ENCODE data around the gene UTP14C.
"Not testable (repeated sequence)": the region's sequence is repeated elsewhere in the genome, so short reads cannot be mapped to it uniquely, and the experiment has no call there.

UTP14C gene

DNA sequence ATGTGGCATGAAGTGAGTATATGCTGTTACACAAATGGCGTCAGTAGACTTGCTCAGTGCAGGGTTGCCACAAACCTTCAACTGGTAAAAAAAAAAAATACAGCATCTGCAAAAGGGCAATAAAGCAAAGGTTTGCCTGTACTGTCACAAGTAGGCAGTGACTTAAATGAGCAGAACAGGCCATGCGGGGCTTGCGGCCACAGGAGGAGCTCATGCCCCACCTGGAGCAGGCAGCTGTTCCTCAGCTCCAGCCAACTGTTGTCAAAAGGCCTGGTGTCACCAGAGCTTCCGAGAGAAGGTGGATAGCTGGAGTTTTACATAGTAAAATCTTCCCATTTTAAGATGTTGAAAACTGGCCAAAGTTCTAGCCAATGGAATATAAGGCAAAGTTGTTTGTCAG is 20.9 kb upstream of the UTP14C start:
- no peak for DNase-seq

- no peak for DNase-seq
Measured at GRCh38 chr13:52004511-52005170, 19.9 kb upstream of the UTP14C start.

- no peak for DNase-seq
Measured at GRCh38 chr13:52005841-52006522, 18.5 kb upstream of the UTP14C start.

DNA sequence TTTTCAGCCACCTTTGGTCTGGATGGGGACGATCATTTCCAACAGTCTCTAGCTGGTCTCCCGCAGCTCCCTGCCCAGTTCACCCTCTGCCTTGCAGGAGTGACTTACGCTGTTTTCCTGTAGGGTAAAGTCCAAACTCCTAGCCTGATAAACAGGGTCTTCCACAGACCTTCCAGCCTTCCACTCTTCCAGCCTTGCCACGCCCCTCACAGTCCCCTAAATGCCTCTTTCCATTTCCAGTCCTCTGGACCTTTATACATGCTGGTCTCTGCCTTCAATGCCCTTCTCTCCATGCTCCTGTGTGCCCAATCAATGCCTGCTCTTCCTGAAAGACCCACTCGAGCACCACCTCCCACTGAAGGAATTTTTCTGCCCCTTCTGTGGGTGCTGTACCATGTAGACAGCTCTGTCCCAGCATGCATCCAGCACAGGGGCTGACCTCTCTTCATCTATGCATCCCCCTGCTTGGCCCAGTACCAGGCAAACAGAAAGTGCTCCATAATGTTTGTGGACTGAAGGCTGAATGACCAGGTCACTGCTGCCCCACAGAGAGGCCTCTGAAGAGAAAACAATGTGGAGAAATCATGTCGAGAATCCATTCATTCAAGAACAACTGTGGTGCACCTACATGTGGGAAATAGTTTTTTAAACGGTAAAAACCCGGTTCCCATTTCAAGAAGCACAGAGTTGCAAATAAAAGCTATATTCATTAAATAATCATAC is 17.8 kb upstream of the UTP14C start:
- DNase-seq: no peak

- no peak for DNase-seq
Measured at GRCh38 chr13:52009946-52010345, 14.5 kb upstream of the UTP14C start.

DNA sequence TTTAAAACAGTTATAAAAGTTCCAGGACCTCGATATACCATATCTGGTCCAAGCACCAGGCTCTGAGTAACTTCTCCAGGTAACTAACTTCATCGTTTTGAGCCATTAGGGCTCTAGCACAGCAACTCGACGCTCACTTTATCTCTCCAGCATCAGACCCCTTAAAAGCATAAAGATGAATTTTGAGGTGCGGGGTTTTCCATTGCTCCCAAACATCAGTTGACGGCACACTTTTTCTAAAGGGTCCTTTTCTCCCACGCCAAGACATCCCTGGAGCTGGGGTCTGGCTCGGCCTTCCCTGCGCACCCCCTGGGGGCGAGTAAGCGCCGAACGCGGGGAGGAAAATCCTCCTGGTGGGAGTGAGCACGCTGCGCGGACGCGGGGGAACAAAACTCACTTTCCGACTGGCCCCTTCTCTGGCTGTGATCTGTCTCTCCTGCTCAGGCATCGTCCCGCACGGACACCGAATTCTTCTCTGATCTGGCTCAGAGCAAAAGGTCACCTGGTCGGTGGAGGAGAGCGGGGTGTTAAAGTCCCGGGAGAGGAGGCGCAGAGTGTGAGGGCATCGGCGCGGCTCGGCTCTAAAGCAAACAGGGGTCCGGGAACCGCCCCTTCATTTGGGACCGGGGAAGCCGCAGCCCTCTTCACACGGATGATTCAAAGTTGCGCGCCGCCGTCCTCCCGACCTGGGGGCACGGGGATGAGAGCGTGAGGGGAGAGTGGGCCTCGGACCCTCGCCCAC is 13.4 kb upstream of the UTP14C start, which contains the start of gene ATP7B:
Gene ATP7B (minus strand): TSS at position 561 of the 742 bp plus-strand sequence. CDS start 113 bp downstream, at position 448.
- peak; percentile 5 for DNase-seq

DNA sequence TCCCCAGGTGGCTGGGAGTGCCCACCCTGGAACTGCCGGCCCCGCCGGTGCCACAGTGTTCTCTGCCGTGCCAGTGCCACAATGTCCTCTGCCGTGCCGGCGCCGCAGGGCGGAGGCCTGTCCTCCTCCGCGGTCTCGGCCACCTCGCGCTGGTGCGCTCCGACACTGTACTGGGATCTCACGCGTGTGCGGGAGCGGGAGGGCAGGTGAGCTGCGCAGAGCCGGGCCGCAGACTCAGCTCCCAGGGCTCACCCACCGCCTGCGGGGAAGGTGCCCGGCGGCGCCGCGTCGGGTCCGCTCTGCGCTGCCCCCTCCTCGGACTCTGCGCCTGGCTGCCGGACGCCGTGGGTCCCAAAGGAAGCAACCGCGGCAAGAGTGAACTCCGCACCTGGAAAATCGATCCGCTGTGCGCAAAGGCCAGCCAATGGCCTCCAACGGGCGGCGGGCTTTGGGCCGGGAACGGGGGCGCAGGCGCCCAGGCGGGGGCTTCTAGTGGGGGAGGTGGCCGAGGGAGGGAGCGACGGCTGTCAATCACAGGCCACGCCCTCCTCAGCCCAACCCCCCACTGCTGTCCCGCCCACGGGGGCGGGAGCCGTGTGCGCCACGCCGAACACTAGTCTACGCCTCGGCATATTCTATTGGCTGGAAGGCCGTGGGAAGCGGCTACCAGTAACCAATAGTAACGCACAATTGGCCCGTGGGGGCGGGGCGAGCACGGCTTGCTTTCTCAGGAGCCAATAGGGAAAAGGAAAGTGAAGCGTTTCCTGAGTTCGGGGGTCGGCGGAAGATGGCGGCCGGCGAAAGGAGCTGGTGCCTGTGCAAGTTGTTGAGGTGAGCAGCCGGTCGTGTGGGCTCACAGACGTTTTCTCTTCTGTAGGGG is 12.6 kb upstream of the UTP14C start, which contains the start of gene ALG11:
Gene ALG11 (plus strand): TSS at position 767 of the 880 bp plus-strand sequence. CDS start 21 bp downstream, at position 788.
- peak; percentile 99 for DNase-seq

DNA sequence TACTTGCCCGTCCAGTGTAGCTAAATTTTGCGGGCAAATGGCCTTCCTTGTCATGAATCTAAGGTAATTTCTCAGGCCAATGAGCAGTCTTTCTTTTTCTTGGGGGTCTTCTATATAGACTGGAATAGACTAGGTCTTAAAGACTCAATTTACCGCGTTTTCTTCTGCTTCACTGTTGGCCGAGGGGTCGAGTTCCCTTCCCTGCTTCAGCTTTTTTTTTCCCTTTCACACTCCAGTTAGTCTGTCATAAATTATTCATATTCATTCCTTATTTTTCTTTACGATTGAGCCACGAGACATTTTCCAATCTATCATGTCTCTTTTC is 12.0 kb upstream of the UTP14C start:
- DNase-seq: no peak

DNA sequence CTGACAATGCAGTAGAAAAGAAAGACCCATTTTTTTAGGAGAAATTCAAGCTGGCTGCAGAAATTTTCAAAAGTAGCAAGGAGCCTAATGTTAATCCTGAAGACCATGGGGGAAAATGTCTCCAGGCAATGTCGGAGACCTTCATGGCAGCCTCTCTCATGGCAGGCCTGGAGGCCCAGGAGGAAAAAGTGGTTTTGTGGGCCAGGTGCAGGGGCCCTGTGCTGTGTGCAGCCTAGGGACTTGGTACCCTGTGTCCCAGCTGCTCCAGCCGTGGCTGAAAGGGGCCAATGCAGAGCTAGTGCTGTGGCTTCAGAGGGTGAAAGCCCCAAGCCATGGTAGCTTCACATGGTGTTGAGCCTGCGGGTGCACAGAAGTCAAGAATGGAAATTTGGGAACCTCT is 8.2 kb upstream of the UTP14C start:
- DNase-seq: no peak

DNA sequence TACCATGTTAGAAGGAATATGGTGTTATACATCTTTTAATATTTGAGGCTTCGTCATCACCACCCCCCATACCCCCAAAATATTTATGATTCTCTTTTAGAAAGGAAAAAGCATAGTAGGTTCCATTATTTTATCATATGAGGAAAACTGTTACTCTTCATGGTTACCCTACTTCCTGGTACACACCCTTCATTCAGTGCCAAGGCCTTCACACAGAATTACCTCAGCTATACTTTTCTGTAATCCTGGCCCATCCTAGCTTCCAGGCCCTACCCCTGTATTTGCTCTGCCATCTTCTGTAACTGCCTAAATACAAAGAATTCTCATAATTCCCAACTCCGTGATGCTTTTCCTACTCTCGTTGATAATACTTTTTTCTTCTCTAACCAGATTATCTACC is 4.3 kb upstream of the UTP14C start:
- DNase-seq: no peak

GRCh38 chr13:52022356-52022755 is 2.1 kb upstream of the UTP14C start:
- DNase-seq: no peak

DNA sequence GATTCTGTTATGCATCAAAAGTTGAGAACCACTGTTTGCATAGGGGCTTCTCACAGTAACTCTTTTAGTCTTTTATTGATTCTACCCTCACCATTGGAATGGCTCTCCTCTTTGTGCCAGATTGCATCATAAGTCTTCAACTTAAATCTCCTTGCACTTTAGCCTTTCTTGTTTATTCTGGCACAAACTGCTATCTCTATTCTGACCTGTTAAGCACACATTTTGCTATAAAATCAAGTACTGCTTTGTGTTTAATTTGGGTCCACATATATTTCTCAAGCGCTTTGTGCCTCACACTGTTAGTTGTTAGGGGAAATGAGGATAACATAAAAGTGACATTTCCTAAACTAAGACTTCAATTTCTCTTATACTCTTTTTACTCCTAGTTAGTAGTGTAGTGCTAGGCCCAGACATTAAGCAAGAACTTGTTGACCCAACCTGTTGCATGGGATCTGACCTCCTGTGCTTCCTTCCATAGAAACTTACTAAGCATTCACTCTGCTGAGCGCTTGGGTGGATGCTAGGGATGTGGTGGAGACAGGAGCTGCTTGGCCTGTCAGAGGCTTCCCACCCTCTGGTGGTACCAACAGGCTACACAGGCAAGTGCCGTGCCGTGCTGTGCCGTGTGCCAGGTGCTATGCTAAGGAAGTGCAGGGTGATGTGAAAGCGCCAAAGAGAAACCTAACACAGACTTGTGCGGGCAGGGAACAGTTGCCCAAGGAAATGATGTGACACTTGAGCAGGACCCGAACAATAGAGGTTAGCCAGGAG is 1.2 kb downstream of the UTP14C start:
- no peak for DNase-seq

DNA sequence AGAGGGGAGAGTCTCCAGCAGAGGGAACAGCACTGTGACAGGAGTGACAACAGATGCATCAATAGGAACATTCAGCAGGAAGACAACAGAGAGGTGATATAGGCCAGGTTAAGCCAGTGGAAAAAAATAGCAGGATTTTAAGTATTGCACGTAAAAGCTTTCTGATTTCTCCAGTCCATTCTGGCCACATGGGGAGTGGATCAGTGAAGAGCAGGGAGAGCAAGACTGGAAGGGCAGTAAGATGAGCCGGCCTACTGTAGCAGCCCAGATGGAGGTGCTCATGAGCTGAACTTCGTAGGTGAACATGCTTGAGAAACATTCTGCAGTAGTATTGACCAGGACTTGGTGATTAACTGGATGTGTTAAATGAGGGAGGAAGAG is 1.7 kb downstream of the UTP14C start:
- DNase-seq: no peak

DNA sequence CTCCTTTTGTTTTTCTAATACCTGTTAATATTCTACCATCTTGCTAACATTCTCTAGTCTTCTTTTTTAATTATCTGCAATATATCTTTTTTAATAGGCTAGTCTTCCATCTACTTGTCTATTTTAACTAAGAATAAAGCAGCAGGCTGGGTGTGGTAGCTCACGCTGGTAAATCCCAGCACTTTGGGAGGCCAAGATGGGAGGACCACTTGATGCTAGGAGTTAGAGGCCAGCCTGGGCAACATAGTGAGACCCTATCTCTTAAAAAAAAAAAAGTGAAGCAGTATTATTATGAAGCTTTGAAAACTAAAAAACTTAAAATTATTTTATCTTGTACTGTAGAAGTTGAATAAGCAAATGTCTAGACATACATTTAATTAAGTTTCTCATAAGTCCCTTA is 3.3 kb downstream of the UTP14C start:
- no peak for DNase-seq

- no peak for DNase-seq
Measured at GRCh38 chr13:52029569-52029968, 5.1 kb downstream of the UTP14C start.

DNA sequence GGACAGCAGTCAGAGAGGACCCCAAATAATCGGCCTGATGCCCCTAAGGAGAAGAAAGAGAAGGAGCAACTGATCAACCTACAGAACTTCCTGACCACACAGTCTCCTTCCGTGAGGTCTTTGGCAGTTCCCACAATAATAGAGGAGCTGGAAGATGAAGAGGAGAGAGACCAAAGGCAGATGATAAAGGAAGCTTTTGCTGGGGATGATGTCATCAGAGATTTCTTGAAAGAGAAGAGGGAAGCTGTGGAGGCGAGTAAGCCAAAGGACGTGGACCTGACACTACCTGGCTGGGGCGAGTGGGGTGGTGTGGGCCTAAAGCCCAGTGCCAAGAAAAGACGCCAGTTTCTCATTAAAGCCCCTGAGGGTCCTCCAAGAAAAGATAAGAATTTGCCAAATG is 5.9 kb downstream of the UTP14C start:
- not testable (repeated sequence) for DNase-seq

DNA sequence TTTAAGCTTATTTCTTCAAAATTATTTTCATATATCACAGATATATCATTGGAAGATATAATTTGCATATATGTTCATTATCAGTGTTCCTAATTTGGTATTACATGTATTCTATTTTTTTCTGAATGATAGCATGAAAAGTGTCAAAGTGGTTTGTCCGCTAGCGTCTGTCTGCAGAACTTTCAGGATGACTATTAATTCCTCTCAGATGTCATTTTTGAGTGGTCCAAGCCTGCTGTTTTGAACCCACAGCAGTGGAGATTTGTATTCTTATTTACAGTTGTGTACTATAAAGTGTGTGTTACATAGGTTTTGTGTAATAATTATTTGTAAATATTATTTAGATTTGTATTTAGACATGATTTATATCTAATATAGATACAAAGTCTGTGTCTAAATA is 8.5 kb downstream of the UTP14C start:
- DNase-seq: no peak

DNA sequence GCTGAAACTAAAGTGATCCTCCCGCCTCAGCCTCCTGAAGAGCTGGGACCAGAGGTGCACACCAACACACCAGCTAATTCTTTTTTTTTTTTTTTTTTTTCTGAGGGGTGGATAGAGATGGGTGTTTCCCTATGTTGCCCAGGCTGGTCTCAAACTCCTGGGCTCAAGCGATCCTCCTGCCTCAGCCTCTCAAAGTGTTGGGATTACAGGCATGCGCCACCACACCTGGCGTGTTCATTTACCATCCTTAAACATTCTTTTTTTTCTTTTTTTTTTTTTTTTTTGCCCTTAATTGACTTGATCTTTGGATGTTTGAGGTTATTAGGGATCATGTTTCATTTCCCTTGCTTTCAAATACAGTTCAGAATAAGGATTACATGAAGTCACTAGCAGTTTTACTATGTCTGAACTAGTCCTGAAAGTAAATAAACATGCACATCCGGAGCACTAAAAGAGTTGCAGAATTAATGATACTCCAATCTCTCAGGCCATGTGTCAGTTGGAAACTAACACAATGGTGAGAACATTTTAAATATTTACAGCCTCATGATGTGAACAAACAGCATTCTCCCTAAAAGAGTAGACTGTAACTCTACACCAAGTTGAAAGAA is 10.2 kb downstream of the UTP14C start:
- DNase-seq: no peak

GRCh38 chr13:52036037-52036436 is 11.5 kb downstream of the UTP14C start:
- no peak for DNase-seq

DNA sequence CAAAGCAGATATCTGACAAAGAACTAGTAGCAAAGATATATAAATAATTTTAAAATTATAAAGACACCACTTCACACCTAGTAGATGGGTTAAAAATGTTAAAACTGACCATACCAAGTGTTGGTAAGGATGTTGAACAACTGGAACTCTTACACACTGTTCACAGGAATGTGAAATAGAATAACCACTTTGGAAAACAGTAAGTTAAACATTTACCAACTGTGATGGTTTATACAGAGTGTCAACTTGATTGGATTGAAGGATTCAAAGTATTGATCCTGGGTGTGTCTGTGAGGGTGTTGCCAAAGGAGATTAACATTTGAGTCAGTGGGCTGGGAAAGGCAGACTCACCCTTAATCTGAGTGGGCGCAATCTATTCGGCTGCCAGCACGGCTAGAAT is 19.2 kb downstream of the UTP14C start:
- no peak for DNase-seq

GRCh38 chr13:52047463-52047862 is 23.0 kb downstream of the UTP14C start:
- DNase-seq: no peak

All from activated effector memory CD4-positive, alpha-beta T cell treated with Interleukin-2 at 50 U/mL for 16 hours (primary cell).